HG02885 (cell line): ENCODE measurements around the gene ELP4.

Experiments
- ATAC-seq: cut with Tn5 transposase; IDR thresholded peaks from one replicate; pipeline ENCODE4 v1.9.1; 2021; ENCODE audit warnings: mild to moderate bottlenecking; ENCODE audit not compliant: unreplicated experiment, poor library complexity

The ELP4 gene

DNA sequence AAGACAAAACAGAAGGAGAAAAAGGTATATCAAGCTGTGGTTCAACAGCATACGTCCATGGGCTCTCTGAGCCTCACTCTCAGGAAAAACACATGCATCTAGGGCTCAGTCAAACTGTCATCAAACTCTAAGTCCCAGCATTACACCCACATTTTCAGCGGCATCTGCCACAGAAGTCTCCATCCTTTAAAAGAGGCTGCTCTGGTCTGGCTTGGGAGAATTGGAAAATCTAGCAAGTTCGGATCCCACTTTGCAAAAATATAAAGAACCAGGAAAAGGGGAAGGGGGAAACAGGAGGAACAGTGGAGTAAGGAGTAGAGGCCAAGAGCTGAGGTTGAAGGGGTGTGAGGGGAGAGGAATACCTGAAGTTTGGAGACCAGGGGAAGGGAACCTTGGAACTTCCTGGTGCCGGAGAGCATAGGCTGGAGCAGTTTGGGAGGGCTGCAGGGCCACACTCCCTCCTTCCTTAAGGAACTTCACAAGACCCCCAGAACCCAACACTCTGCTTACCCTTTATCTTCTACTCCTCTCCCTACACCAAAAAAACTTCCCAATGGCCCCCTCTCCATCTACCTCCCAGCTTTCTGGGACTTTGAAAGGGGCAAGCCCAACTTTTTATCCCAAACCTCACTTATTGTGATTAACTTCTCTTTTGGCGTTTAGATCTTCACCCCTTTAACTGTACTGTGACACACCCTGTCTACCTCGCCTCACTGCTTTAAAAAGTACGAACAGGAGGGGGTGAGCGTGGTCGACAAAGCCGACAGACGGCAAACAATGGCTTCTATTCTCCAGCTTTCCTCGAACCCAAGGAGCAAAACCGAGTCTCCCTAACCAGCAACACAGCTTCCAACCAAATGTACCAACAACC lies 297.6 kb downstream of the ELP4 start:
- no peak for ATAC-seq

DNA sequence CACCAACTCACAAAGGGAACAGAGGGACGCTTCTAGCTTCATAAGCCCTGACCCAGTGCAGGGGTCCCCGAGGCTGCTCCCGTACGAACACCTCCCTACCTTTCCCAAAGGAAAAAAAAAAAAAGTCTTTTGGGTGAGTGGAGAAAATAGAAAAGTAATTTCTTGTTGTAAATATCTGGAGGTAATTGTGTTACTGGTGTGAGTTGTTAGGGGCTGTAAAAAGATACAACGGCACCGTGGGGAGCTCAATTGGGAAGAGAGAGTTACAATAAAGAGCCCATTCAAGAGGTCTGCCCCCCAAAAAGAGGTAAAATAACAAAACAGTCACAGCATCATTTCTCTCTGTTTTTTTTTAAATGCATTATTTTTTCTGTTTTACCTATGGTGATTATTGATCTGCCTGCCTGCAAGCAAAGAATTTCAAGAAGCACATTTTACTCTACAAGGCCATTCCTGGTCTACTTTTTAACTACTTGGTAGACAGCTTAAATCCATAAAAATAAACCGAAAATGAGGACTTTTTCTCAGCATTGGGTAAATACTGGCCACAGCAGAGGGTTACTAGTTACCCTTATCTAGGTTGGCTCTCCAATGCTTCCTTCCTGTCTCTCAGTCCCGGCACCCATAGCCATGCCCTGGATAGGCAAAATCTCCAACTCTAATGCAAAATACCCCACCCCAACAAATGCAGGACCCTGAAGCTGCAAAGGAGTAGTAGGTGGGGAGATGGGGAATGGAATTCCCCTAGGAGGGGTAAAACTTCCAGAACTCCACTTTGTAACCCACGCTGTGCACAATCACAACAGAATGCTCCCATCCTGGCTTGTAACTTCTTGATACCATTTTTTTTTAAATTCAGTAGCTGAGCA lies 298.5 kb downstream of the ELP4 start:
- no peak for ATAC-seq

DNA sequence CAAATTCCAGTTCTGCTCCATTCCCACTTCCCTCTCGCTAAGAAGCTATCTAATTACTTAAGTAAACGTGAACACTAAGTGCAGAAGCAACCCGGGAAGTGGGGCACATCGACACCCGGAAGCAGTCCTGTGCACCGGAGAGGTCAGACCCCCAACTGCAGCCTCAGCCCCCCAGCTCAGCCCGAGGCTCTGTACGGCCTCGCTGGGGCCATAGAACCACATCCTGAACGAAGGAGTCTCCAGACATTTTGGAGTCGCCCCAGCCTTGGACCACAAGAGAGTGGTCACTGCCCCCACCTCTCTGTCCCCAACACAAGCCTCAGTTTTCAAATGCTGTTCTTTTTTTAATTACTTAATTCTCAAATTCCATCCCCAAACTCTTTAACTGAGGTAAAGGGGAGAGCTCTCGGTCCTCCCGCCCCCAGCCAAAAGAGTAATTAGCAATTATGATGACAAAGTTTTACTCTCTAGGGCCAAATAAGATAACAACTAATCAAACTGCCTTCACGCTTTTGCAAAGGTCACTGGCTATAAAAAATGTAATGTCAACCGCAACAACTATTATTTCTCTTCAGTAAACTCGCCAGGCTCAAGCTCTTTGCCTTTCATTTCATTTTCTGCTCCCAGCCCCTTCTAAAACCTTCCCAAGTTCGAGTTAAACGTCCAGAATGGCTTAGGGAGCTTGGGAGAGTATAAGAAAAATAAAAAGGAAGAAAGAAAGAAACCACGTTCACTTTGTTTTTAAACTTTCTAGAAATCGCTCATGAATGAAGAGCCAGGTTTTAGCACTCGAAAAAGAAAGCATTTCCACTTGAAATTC lies 299.4 kb downstream of the ELP4 start:
- ATAC-seq, result no peak

DNA sequence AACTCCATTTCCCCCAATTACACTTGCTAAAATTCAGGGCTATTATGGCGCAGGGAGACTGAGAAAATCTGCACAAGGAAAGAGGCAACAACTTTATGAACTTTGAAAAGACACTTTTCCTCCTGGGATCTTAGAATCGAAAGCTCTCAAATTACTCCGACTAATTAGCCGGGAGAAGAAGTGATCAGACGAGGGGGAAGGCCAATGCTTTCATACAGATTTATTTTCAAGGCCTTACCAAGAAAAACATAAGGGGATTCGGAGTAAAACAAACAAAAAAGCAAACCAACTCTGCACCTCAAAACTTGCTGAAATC lies 299.9 kb downstream of the ELP4 start:
- ATAC-seq, result no peak

DNA sequence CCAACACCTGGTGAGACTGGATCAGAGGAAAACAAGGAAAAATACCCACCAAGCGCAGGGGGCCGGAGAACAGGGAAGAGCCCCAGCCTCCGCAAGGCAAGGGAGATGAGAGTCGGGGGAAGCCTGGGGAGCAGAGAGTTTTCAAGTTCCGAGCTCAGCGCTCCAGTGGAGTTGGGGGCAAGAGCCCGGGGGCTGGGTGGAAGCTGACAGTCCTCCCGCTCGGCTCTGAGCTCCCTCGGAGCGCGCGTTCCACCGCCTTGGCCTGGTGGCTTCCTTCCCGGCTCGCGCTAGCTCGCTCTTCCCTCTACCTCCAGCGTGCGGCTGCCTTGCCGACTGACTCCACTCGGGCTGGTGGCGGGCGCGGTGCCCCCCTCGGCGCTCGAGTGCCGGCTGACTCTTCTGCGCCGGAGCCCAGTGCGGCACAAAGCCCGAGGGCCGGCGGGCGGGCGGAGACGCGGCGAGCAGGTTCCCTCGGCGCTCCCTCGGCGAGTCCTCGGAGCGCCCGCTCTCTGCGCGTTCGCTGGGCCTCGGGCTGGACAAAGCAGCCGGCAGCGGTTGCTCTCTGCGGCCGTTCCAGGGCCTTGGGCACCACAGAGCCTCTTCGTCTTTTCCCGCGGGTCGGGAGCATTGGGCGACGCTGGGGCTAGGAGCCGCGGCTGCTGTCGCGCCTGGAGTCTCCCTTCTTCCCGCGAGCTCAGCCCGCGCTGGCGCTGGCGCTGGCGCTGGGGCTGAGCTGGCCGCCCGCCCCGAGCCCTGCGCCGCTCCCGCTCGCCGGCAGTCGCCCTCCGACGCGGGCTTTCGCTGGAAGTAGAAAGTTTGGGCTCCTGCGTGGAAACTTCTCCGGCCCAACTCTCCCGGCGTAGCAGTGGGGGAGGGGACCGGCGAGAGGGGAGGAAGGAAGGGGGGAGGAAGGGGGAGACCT lies 300.6 kb downstream of the ELP4 start:
- ATAC-seq, result no peak

DNA sequence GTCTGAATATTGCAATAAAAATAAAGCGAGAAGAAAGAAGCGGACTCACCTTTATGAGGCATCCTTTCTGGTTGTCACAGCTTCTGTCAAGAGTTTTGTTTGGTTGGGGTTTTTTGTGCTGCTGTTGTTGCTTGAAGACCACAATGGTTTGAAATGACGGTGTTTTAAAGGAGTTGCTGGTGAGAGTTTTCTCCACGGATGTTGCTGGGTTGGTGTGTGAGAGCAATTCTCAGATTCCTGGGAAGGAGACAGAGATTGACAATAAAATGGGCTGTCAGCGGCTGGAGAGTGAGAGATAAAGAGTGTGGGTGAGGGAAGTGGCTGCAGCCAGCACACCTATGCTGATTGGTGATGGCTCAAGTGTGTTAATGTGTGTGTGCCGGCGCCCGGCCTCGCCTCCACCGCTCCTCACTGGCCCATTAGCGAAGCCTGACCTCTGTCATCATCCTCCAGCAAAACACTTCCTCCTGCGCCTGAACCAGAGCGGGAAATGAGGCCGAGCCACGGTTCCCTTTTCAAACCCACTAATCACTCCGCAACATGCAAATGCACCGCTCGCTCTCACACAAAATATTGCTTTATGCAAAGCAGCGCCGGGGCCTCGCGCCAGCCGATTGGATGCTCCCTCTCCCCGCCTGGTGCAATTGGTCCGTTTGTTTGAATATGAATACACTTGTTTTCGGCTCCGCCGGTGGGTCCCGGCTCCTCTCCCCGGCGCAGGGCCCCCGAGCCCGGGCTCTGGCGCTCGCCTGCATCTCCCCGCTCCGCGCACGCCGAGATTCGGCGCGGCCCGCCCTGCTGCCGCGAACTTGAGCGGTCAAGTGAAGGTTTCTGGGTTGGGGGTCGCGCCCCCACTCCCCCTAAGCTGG lies 301.4 kb downstream of the ELP4 start, which contains the start of gene PAX6:
TSS of gene PAX6 (minus strand) at position 544 of the 869 bp plus-strand sequence. CDS start 4,911 bp downstream, outside the sequence.
- peak; percentile 46 for ATAC-seq

DNA sequence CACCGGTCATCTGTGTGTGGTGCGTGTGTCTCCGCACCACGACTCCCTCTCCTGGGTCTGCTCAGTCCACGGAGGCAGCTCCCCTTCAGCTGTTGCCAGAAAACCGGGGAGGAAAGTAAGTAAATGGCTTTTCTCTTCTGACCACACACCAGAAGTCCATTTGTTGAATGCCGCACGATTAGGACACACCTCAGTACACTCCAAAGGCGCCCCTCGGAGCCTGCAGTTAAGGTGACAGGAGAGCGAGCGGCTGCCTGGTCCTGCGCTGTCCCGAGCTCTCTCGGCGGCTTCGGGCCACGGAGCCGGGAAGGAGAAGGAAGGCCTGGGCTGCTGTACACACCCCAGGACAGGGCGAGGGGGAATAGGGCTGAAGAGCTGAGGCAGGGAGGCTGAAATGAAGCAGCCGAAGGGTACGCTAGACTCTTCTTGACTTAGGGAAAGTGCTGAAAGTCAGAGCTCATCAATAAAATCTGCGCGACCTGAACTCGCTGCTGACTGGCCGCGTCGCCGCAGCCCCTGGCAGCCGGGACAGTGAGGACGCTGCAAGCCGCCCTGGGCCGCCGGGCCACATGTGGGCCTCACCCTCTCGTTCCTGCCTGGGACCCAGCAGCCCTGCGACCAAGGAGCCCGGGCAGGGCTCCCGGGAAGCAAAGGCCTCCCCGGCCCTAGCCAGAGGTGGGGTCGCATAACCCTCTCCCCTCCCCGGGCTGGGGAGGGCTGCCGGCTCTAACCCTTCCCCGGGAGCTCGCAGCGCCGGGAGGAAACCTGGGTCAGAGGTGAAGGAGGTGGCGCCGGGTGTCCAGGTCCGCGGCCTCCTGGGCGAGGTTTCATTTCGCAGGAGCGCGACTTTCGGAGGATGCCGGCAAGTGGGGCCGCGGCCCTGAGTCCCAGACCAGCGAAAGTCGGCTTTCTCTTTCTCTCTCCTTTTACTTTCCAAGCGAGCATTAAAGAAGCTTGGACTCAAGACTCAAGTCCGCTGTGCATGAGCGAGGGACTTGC lies 303.1 kb downstream of the ELP4 start:
- no peak for ATAC-seq

DNA sequence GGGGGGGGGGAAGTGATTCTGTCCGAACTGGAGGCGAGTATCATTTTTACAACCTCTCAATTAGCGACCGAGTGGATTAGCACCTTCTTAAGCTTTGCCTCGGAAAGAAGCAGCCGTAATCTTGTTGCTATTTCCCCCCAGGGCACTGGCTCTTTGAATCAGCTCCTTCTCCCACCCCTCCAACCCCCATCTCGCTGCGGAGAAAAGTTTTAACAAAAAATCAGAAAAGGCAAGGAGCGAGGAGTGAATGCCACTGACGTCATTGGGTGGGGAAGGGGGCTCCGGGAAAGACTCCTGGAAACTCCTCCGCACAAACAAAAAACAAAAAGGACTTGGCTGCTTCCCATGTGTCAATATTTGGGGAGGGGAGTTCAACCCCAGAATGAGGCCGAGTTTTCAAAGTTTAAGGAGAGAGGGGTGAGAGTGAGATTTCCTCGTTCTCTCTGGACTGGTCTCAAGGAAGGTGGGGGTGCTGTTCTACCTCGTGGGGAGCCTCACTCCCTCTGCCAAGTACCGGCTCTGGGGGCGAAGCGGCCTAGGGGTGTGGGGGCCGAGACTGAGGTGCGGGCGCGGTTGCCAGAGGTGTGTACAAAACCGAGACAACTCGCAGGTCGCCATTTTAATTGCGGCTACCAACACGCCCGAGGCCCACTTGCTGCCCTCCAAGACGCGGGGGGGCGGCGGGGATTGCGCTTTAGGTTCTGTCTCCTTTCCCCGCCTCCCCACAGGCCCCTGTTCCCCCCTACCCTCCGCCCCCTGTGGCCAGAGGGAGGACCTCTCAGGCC lies 304.0 kb downstream of the ELP4 start:
- ATAC-seq, result no peak

DNA sequence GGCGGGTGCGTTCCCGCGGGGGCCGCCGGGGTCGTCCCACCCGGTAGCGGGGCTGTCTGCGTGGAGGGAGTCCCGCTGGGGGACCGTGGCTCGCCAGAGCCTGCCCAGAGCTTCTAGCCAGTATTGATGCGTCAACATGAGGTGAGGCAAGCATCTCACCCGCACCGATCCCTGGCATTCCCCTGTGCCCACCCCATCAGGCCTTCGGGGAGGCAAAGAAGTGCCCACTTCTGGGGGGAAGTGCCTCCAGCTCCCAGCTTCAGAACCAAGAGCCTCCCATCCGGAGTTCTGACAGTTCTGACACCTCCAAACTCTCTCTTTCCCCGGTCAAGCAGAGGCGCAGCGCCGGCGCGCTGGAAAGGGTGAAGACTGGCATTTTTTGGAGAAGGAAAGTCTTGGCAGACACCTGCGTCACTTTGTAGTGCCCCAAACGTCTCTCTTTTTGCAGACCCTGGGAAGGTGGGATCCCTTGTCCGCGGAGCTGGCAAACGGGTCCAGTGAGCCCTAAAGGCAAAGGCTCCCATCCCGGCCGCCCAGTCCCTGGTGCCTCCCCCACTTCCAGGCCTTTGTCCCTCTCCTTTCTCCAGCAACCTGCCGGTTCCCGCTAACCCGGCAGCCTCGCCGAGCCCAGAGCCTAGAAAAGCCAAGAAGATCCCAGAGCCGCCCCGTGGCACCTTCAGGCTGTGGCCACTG lies 304.8 kb downstream of the ELP4 start:
- no peak for ATAC-seq

DNA sequence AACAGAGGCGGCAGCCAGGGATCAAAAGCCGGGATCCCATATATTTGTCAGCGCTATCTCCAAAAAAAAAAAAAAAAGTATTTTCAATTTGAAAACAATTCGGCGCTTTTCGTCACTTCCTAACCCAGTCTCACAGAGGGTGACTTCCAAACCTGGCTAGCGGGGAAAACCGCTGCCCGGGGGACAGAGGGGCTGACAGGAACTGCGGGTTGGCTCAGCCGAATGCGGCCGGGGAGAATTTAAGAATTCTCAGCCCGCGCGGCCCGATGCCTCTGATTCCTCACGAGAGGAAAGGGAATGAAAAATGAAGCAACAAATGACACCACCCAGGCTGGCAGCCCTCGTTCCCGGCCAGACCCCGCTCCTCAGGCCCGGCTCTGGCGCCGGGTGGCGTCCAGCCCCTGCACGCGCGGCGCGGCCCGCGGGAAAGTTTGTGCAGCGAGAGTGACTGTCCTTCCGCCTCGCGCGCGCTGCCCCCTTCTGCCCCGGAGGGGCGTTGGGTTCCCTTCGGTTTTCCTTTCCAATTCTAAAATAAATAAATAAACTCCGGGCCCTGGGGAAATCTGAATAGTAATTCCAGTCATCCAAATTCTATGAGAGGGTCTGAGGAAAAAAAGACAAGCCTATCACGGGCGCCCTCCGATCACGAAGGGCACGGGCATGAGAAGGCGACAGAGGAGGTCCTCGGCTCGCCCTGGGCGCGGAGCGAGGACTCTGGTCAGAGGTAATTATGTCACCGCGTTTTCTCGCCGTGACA lies 306.3 kb downstream of the ELP4 start:
- no peak for ATAC-seq

DNA sequence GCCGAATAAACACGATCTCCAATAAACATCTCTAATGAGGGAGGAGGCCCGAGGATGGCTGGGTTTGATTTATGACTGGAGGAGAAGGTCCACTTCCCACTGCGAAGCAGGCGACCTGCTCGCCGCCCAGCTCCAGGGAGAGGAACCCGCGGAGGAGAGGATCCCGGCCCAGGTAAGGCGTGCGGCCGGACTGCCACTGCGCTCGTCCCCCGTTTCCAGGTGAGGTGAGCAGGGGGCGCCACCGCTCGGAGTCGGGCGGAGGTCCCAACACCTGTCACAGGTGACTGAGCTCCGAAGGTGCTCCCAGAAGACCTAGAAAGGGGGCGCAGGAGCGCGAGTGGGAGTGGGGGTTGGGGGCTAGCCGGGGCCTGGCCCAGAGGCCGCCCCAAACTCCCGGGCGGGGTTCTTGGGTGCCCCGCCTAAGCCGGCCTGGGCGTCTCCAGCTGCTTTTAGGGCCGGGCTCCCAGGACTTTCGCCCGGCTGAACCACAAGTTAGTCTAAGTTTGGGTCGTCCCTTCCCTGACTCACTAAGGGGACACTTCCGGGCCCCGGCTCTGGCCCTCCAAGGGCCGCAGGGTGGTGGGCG lies 307.0 kb downstream of the ELP4 start:
- ATAC-seq, result no peak

DNA sequence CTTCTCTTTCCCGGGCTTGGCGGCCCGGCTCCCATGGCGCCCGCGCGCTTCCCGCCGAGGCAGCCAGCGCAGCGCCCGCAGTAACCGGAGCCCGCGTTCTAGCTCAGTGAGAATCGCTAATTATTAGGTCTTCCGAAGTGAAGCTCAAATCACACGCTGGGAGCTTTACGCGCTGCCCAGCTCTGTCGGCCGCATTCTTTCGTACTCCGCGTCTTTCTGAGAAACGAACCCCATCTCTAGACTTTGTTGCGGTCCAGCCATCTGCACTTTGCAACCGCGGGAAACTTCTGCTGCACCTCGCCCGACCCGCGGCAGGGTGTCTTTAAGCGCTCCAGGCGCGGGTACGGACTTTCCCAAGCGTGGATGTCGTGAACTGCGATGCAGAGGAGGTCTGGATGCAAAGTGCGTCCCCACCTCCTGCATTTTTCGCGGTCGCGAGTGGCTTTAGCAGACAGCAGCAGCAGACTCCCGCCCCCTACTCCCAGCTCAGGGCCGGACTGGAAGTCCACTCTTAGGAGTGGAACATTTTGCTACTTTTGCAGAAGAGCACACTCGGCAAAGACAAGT lies 307.6 kb downstream of the ELP4 start:
- no peak for ATAC-seq

DNA sequence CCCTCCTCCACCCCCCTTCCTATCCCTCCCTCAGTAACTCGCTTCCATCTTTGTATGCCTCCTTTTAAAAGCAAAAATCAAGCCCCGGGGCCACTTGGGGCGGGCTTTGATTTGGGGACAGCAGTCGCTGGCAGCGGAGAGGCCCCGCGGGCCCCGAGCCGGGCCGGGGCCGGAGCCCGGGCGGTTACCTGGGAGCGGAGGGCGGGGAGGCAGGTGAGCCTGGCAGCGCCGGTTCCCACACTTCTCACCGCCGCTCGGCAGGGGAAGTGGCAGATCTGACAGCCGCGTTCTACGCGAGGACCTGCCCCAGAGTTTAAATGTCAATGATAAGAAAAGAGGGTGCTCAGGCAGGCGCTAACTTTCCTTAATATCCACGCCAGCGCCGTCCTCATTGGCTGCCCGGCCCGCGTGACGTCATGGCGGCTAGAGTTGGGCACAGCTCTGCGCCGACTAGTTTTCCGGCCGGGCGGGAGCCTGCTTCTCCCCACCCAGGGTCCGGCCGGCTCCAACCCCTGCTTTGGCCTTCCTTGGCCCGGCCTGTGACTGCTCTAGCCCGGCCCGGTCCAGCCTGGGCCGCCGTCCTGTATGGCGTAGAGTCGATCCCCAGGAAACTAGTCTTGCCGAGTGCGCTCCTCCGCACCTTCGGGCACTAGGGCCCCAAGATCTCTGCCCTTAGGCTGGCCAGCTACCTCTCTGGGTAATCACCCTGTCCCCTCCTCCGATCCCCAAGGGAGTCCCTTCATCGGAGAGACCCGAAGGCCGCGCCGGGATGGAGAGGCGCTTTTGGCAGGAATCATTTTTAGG lies 308.3 kb downstream of the ELP4 start:
- no peak for ATAC-seq

DNA sequence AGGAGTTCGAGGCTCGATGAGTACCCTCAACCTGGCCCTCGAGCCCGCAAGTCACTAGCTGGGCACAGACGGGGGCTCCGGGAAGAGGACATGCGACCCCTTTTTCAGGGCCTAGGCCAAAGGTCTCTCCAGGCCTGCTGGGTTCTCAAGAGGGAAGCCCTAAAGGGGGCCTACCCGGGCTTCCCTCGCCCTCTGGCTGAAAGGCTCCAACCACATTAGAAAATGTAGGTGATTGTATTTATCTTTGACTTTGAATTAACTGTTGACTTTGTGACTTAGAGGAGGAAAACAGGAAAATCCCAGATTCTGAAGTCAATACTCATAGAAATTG lies 308.8 kb downstream of the ELP4 start:
- ATAC-seq, result no peak
